K562 (cell line): ENCODE measurements around the gene NDUFS6. TPM values are rescaled to one million over a fixed set of nuclear protein-coding genes. Genes with fewer than 3 reads are reported as not detected.

Experiments used
- CHD7 ChIP-seq: fragments of 200-600 bp; sonication (generic); IDR thresholded peaks from one replicate; pipeline ENCODE4 v1.6.1; 2012; ENCODE audit warnings: mild to moderate bottlenecking, low read depth, low read length, inconsistent platforms
- CREB3 ChIP-seq: fragments of 450-650 bp; conservative IDR thresholded peaks from 2 replicates; pipeline ENCODE4 v1.6.1; 2016; ENCODE audit warnings: missing genetic modification characterization, low read depth, mild to moderate bottlenecking, missing compliant biosample characterization, moderate library complexity
- MAX ChIP-seq: sonication (generic); formaldehyde crosslinking; IDR thresholded peaks from 2 replicates; pipeline ENCODE4 v1.9.0; 2022; ENCODE audit warnings: mild to moderate bottlenecking, missing genetic modification reagents
- ZBTB43 ChIP-seq: sonication (generic); formaldehyde crosslinking; IDR thresholded peaks from 2 replicates; pipeline ENCODE4 v1.8.0; 2023; ENCODE audit warnings: mild to moderate bottlenecking, missing genetic modification reagents
- polyA plus RNA-seq, 8 experiments: library from polyadenylated mRNA; depleted of rRNA in 4 of 8; stranded (reverse) in 5 of 8; unstranded in 3 of 8; fragments of >200 nt; fragmentation: Nextera tagmentation in 2 of 8; fragmentation: Illumina TruSeq in 1 of 8; extraction: Ambion mirVana in 2 of 8; extraction: Trizol in 1 of 8; gene quantifications; 2 replicates each; pipeline versions ENCODE4 v1.2.1 to v1.2.3, GENCODE V29; 2011 to 2014; ENCODE audit warnings: inconsistent platforms in 1 of 8, missing spikeins in 1 of 8
- total RNA-seq, 7 experiments: library from RNA; depleted of rRNA in 6 of 7; stranded (reverse); fragments of >200 nt in 6 of 7; fragmentation: Illumina TruSeq in 2 of 7; extraction: Trizol in 2 of 7; gene quantifications; 2 replicates each; pipeline versions ENCODE4 v1.2.1 to v1.2.3, GENCODE V29; 2011 to 2021; ENCODE audit warnings: low replicate concordance in 1 of 7

NDUFS6 gene
- total and polyA plus RNA-seq, 9 of the 15 experiments (the other 6 are each of a cell fraction or from before 2014, with no cell fraction given): 36.1 to 291 (median 77.0) TPM

- TF ChIP-seq CHD7 (no peak), MAX (CRISPR knock-in tag) (no peak), CREB3 (tag) (no peak), ZBTB43 (CRISPR knock-in tag) (no peak)
Observed at GRCh38 chr5:1784197-1785050, 16.8 kb upstream of the NDUFS6 start (continued).
